ENCODE data around the gene TGIF1. TPM values are rescaled to one million over a fixed set of nuclear protein-coding genes. Genes with fewer than 3 reads are reported as not detected.
A peak's percentile ranks its signal among the peaks of the same experiment; 100 is the strongest.

TGIF1 gene
- total and polyA plus RNA-seq, 5 donors from 2014 or later, result 37.3 to 86.8 (median 43.5) TPM

- Histone ChIP-seq H3K27ac (ENCODE audit: insufficient read depth, low read length, poor library complexity, severe bottlenecking) (no peak overlapping the region), H3K27me3 (ENCODE audit: control insufficient read depth, insufficient read depth, low read length) (peaks cover 19% of the 10 kb centered on the region), H3K4me1 (ENCODE audit: control insufficient read depth, insufficient read depth, low read length, poor library complexity, severe bottlenecking) (no peaks in the 10 kb centered on the region), H3K36me3 (ENCODE audit: control insufficient read depth, insufficient read depth, low read length) (no peaks in the 10 kb centered on the region), H3K4me3 (ENCODE audit: low read depth, low read length) (no peak overlapping the region), H3K9me3 (ENCODE audit: control insufficient read depth in 2 of 2, low read length in 2 of 2) (no peaks in the 10 kb centered on the region)
- Mint-ChIP-seq H3K27me3 (peaks cover 34% of the 10 kb centered on the region), H3K4me1 (peaks cover 0 to 6% (median 1%) of the 10 kb centered on the region in 4 donors), H3K36me3 (no peaks in the 10 kb centered on the region), H3K4me3 (no peak overlapping the region), H3K27ac (no peak overlapping the region), H3K9me3 (peaks cover 0 to 3% (median 0%) of the 10 kb centered on the region in 7 donors)
- DNase-seq (no peak), ATAC-seq (ENCODE audit: low read depth in 2 of 2) (no peak)
These were observed 42.7 kb downstream of the TGIF1 start for GRCh38 chr18:3492721-3493120.

DNA sequence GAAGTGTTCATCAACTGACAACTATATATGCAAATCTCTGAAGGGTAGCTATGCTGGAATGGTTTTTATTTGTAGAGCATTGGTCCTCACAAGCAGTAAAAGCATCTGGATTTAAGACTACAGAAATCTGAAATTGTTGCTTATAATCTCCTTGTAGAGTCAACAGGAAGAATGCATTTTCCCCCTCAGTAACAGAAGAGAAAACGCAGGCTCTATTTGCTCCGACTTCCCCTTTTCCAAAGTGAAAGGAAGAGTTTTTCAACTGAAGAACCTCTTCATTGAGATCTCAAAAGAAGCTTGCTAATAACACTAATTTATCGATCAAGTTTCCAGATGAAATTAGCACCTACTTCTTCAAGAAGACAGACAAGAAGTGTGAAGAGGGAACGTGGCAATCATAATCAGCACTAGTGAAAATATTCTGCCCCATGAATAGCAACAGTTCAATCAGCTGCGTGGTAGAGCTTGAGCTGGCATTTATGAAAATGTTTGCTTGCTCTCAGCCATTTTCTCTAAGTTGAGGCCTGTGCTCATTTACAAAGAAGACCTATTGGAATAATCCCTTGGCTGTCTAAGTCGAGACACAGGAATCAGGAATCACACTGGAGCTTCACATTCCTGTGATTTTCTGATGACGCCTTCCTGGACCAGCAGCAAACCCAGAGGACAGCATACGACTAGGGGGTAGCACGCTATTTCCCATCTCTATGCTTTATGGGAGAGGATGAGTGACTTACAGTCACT is 43.7 kb downstream of the TGIF1 start:
- Mint-ChIP-seq H3K4me3 (no peak overlapping the region), H3K36me3 (no peaks in the 10 kb centered on the region), H3K4me1 (peaks cover 0 to 12% (median 3%) of the 10 kb centered on the region in 4 donors), H3K27ac (no peak overlapping the region), H3K27me3 (peaks cover 43% of the 10 kb centered on the region), H3K9me3 (peaks cover 0 to 3% (median 0%) of the 10 kb centered on the region in 7 donors)
- H3K4me3 ChIP-seq (ENCODE audit: low read depth, low read length), result no peak overlapping the region
- H3K36me3 ChIP-seq (ENCODE audit: control insufficient read depth, insufficient read depth, low read length), result no peaks in the 10 kb centered on the region
- no peak overlapping the region for H3K27ac ChIP-seq (ENCODE audit: insufficient read depth, low read length, poor library complexity, severe bottlenecking)
- H3K27me3 ChIP-seq (ENCODE audit: control insufficient read depth, insufficient read depth, low read length), result peaks cover 28% of the 10 kb centered on the region
- DNase-seq (no peak), ATAC-seq (ENCODE audit: low read depth in 2 of 2) (no peak)
- H3K4me1 ChIP-seq (ENCODE audit: control insufficient read depth, insufficient read depth, low read length, poor library complexity, severe bottlenecking), result no peaks in the 10 kb centered on the region
- no peaks in the 10 kb centered on the region for H3K9me3 ChIP-seq (ENCODE audit: control insufficient read depth in 2 of 2, low read length in 2 of 2)

GRCh38 chr18:3494245-3494526 is 44.2 kb downstream of the TGIF1 start:
- Mint-ChIP-seq H3K27me3 (peaks cover 48% of the 10 kb centered on the region), H3K36me3 (no peaks in the 10 kb centered on the region), H3K4me1 (peaks cover 0 to 14% (median 4%) of the 10 kb centered on the region in 4 donors), H3K9me3 (peaks cover 0 to 3% (median 0%) of the 10 kb centered on the region in 7 donors), H3K4me3 (no peak overlapping the region), H3K27ac (no peak overlapping the region)
- Histone ChIP-seq H3K9me3 (ENCODE audit: control insufficient read depth in 2 of 2, low read length in 2 of 2) (no peaks in the 10 kb centered on the region), H3K27me3 (ENCODE audit: control insufficient read depth, insufficient read depth, low read length) (peaks cover 29% of the 10 kb centered on the region), H3K36me3 (ENCODE audit: control insufficient read depth, insufficient read depth, low read length) (no peaks in the 10 kb centered on the region), H3K4me1 (ENCODE audit: control insufficient read depth, insufficient read depth, low read length, poor library complexity, severe bottlenecking) (no peaks in the 10 kb centered on the region), H3K4me3 (ENCODE audit: low read depth, low read length) (no peak overlapping the region), H3K27ac (ENCODE audit: insufficient read depth, low read length, poor library complexity, severe bottlenecking) (no peak overlapping the region)
- no peak for ATAC-seq (ENCODE audit: low read depth in 2 of 2)
- DNase-seq, result no peak

- peaks cover 0 to 3% (median 0%) of the 10 kb centered on the region in 7 donors for H3K9me3 Mint-ChIP-seq
- no peaks in the 10 kb centered on the region for H3K36me3 Mint-ChIP-seq
- H3K4me3 ChIP-seq (ENCODE audit: low read depth, low read length), result no peak overlapping the region
These were observed 44.6 kb downstream of the TGIF1 start for GRCh38 chr18:3494569-3494968.

GRCh38 chr18:3495691-3496430 is 45.9 kb downstream of the TGIF1 start:
- H3K36me3 Mint-ChIP-seq, result no peaks in the 10 kb centered on the region
- Histone ChIP-seq H3K36me3 (ENCODE audit: control insufficient read depth, insufficient read depth, low read length) (no peaks in the 10 kb centered on the region), H3K4me1 (ENCODE audit: control insufficient read depth, insufficient read depth, low read length, poor library complexity, severe bottlenecking) (no peaks in the 10 kb centered on the region), H3K27me3 (ENCODE audit: control insufficient read depth, insufficient read depth, low read length) (peaks cover 42% of the 10 kb centered on the region), H3K27ac (ENCODE audit: insufficient read depth, low read length, poor library complexity, severe bottlenecking) (no peak overlapping the region), H3K4me3 (ENCODE audit: low read depth, low read length) (peak overlapping the region; percentile 17), H3K9me3 (ENCODE audit: control insufficient read depth in 2 of 2, low read length in 2 of 2) (no peaks in the 10 kb centered on the region)
- DNase-seq (no peak), ATAC-seq (ENCODE audit: low read depth in 2 of 2) (peak in 1 of 2 donors; percentile 50)
- no peak overlapping the region for H3K27ac Mint-ChIP-seq
- no peak overlapping the region for H3K4me3 Mint-ChIP-seq
- peaks cover 0 to 3% (median 0%) of the 10 kb centered on the region in 7 donors for H3K9me3 Mint-ChIP-seq
- H3K4me1 Mint-ChIP-seq, result peaks cover 0 to 16% (median 11%) of the 10 kb centered on the region in 4 donors
- peaks cover 56% of the 10 kb centered on the region for H3K27me3 Mint-ChIP-seq

More at GRCh38 chr18:3494569-3494968, 44.6 kb downstream of the TGIF1 start:
- ATAC-seq (ENCODE audit: low read depth in 2 of 2) (no peak), DNase-seq (no peak)
- Histone ChIP-seq H3K27ac (ENCODE audit: insufficient read depth, low read length, poor library complexity, severe bottlenecking) (no peak overlapping the region), H3K27me3 (ENCODE audit: control insufficient read depth, insufficient read depth, low read length) (peaks cover 32% of the 10 kb centered on the region), H3K36me3 (ENCODE audit: control insufficient read depth, insufficient read depth, low read length) (no peaks in the 10 kb centered on the region), H3K9me3 (ENCODE audit: control insufficient read depth in 2 of 2, low read length in 2 of 2) (no peaks in the 10 kb centered on the region), H3K4me1 (ENCODE audit: control insufficient read depth, insufficient read depth, low read length, poor library complexity, severe bottlenecking) (no peaks in the 10 kb centered on the region)
- no peak overlapping the region for H3K4me3 Mint-ChIP-seq
- H3K4me1 Mint-ChIP-seq, result peaks cover 0 to 14% (median 7%) of the 10 kb centered on the region in 4 donors
- peaks cover 50% of the 10 kb centered on the region for H3K27me3 Mint-ChIP-seq
- H3K27ac Mint-ChIP-seq, result no peak overlapping the region

DNA sequence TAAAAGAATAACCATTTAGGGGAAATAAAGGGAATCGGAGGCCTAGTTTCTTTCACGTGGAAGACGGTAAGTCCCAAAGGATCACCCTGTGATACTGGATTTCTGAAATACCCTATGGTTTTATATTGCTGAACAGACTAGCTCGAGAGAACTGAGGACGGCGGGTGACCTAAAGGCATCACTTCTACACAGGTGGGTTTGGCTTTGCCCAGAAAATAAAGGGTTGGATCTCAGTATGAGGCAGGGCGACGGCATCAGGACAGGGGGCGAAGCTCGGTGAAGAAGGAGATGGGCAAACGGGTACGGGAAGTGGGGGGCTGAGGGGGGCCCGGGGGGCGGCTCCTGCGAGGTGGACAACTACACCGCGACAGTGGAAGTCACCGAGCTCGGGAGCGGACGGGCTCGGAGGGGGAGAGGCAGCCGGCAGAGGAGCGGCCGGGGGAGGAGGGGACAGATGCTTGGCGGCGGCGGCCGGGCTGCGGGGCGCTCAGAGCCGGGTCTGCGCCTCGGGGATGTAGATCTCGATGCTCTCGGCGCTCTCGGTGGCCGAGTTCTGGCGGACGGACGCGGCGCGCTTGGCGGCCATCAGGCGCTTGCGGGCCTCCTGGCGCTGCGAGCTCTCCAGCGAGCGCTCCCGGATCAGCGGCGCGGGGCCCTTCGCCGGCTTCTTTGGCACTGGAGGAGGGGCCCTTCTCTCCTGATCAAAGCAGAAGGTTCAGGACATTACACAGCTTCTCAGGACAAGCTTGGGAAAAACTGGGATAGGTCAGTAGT is 48.9 kb downstream of the TGIF1 start:
- H3K4me3 ChIP-seq (ENCODE audit: low read depth, low read length), result no peak overlapping the region
- peaks cover 0 to 3% (median 0%) of the 10 kb centered on the region in 7 donors for H3K9me3 Mint-ChIP-seq
- no peaks in the 10 kb centered on the region for H3K36me3 ChIP-seq (ENCODE audit: control insufficient read depth, insufficient read depth, low read length)
- no peaks in the 10 kb centered on the region for H3K36me3 Mint-ChIP-seq
- H3K4me3 Mint-ChIP-seq, result peak overlapping the region in 2 of 4 donors; percentile 66 to 82
- no peaks in the 10 kb centered on the region for H3K9me3 ChIP-seq (ENCODE audit: control insufficient read depth in 2 of 2, low read length in 2 of 2)
- H3K4me1 ChIP-seq (ENCODE audit: control insufficient read depth, insufficient read depth, low read length, poor library complexity, severe bottlenecking), result no peaks in the 10 kb centered on the region
- no peak for DNase-seq
- peak; percentile 34 to 39 for ATAC-seq (ENCODE audit: low read depth in 2 of 2)
- peaks cover 64% of the 10 kb centered on the region for H3K27me3 Mint-ChIP-seq
- H3K27ac ChIP-seq (ENCODE audit: insufficient read depth, low read length, poor library complexity, severe bottlenecking), result no peak overlapping the region
- H3K27me3 ChIP-seq (ENCODE audit: control insufficient read depth, insufficient read depth, low read length), result peaks cover 41% of the 10 kb centered on the region
- H3K4me1 Mint-ChIP-seq, result peaks cover 0 to 16% (median 11%) of the 10 kb centered on the region in 4 donors
- H3K27ac Mint-ChIP-seq, result peak overlapping the region in 1 of 3 donors; percentile 9

DNA sequence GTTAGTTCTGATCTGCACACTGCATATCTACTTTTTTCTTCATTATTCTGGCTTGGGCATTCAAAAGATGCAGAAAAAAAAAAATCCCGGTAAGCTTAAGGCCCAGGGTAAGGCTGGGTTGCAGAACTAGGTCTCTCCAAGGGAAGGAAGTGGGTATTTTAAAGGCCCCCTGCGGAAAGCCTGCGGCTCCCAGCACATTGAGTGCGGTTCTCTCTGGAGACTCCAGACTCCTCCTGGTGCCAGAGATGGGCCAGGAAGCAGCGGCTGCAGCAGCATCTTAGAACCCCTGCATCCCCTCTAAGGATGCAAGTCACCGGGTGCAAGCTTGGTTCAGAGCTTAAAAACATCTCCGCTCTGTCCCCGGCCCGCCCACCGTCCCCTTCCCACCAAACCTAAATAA is 49.5 kb downstream of the TGIF1 start:
- Mint-ChIP-seq H3K4me1 (peaks cover 0 to 16% (median 11%) of the 10 kb centered on the region in 4 donors), H3K9me3 (peaks cover 0 to 3% (median 0%) of the 10 kb centered on the region in 7 donors), H3K27me3 (peaks cover 67% of the 10 kb centered on the region), H3K36me3 (no peaks in the 10 kb centered on the region), H3K27ac (no peak overlapping the region), H3K4me3 (peak overlapping the region in 2 of 4 donors; percentile 52 to 82)
- peaks cover 41% of the 10 kb centered on the region for H3K27me3 ChIP-seq (ENCODE audit: control insufficient read depth, insufficient read depth, low read length)
- no peak overlapping the region for H3K27ac ChIP-seq (ENCODE audit: insufficient read depth, low read length, poor library complexity, severe bottlenecking)
- H3K9me3 ChIP-seq (ENCODE audit: control insufficient read depth in 2 of 2, low read length in 2 of 2), result no peaks in the 10 kb centered on the region
- DNase-seq (no peak), ATAC-seq (ENCODE audit: low read depth in 2 of 2) (peak in 1 of 2 donors; percentile 12)
- H3K36me3 ChIP-seq (ENCODE audit: control insufficient read depth, insufficient read depth, low read length), result no peaks in the 10 kb centered on the region
- no peaks in the 10 kb centered on the region for H3K4me1 ChIP-seq (ENCODE audit: control insufficient read depth, insufficient read depth, low read length, poor library complexity, severe bottlenecking)
- no peak overlapping the region for H3K4me3 ChIP-seq (ENCODE audit: low read depth, low read length)
